Measurements from ENCODE around the gene LYRM4. TPM values are rescaled to one million over a fixed set of nuclear protein-coding genes. Genes with fewer than 3 reads are reported as not detected.

The LYRM4 gene
- total and polyA plus RNA-seq, 4 donors = 18.3 to 43.8 (median 39.3) TPM

DNA sequence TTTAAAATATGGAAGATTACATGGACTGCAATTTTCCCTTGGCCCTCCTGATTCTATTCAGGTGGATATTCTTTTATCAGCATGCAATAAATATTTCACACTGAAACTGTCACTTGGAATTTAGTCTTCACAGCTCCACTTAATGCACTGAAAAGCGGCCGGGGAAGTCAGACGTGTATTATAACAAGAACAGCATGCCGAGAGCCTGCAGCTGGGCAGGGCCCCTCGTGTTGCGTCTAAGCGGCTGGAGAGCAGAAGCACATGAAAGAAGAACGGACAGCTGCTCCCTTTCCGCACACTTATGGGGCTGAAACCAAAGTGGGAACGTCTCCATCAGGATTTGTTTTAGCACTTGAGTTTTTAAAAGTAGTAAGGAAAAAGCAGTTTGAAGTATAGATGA is 57.2 kb downstream of the LYRM4 start:
- peaks cover 20% of the 10 kb centered on the region for H3K4me1 ChIP-seq (ENCODE audit: control insufficient read depth, insufficient read depth, low read length)
- 51% methylated on average over 9 of the region's 10 CpGs for WGBS (ENCODE audit: insufficient coverage)
- H3K4me3 ChIP-seq (ENCODE audit: low read depth, low read length) = no peak overlapping the region
- no peak overlapping the region for H3K27ac ChIP-seq (ENCODE audit: low read depth, low read length)
- DNase-seq (ENCODE audit: low read depth in 4 of 6, low spot score in 6 of 6) = peak in 2 of 6 donors; percentile 59 to 61
- no peaks in the 10 kb centered on the region for H3K9me3 ChIP-seq (ENCODE audit: control insufficient read depth, insufficient read depth, low read length)
- H3K27me3 ChIP-seq (ENCODE audit: control insufficient read depth, insufficient read depth, low read length) = no peaks in the 10 kb centered on the region
- H3K36me3 ChIP-seq (ENCODE audit: control insufficient read depth, insufficient read depth, low read length) = no peaks in the 10 kb centered on the region

DNA sequence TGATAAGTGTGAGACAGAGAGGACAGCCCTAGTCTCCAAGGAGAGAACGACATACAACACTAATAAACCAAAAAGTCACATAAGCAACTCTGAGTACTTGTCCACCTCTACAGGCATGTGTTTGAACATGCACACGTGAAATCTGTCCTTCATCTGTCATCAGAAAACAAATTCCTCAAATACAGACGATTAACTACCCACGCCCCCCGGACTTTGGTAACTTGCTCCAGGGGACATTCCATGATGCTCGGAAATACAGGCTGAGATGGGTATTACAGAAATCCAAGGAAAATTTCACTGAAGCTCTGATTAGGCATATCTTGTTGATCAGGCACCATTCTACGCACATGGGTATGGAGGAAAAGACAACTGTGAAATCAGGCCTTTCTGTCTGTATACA is 57.8 kb downstream of the LYRM4 start:
- Histone ChIP-seq H3K4me1 (ENCODE audit: control insufficient read depth, insufficient read depth, low read length) (peaks cover 20% of the 10 kb centered on the region), H3K27ac (ENCODE audit: low read depth, low read length) (no peak overlapping the region), H3K27me3 (ENCODE audit: control insufficient read depth, insufficient read depth, low read length) (no peaks in the 10 kb centered on the region), H3K4me3 (ENCODE audit: low read depth, low read length) (no peak overlapping the region), H3K9me3 (ENCODE audit: control insufficient read depth, insufficient read depth, low read length) (no peaks in the 10 kb centered on the region), H3K36me3 (ENCODE audit: control insufficient read depth, insufficient read depth, low read length) (no peaks in the 10 kb centered on the region)
- WGBS (ENCODE audit: insufficient coverage) = 93% methylated on average over 2 of the region's 7 CpGs
- DNase-seq (ENCODE audit: low read depth in 4 of 6, low spot score in 6 of 6) = no peak

DNA sequence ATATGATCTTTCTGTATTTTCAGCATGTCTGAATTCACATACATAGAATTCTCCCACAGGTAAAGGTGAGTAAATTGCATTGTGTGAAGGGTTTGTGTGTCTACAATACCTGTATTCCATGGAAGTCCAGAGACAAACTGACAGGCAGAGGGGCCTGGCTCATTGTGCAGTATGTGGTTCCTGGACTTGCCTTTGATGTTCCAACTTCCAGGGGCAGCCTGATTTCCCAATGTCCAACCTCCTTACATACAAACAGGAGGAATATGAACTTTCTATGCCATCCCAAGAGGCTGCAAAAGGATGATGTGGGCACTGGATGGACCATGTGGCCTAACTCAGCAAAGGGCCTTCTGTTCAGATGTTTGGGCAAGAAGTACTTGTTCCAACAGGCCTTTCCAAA is 58.5 kb downstream of the LYRM4 start:
- Histone ChIP-seq H3K27me3 (ENCODE audit: control insufficient read depth, insufficient read depth, low read length) (no peaks in the 10 kb centered on the region), H3K36me3 (ENCODE audit: control insufficient read depth, insufficient read depth, low read length) (no peaks in the 10 kb centered on the region), H3K27ac (ENCODE audit: low read depth, low read length) (no peak overlapping the region), H3K9me3 (ENCODE audit: control insufficient read depth, insufficient read depth, low read length) (no peaks in the 10 kb centered on the region), H3K4me1 (ENCODE audit: control insufficient read depth, insufficient read depth, low read length) (peaks cover 20% of the 10 kb centered on the region), H3K4me3 (ENCODE audit: low read depth, low read length) (no peak overlapping the region)
- no peak for DNase-seq (ENCODE audit: low read depth in 4 of 6, low spot score in 6 of 6)

DNA sequence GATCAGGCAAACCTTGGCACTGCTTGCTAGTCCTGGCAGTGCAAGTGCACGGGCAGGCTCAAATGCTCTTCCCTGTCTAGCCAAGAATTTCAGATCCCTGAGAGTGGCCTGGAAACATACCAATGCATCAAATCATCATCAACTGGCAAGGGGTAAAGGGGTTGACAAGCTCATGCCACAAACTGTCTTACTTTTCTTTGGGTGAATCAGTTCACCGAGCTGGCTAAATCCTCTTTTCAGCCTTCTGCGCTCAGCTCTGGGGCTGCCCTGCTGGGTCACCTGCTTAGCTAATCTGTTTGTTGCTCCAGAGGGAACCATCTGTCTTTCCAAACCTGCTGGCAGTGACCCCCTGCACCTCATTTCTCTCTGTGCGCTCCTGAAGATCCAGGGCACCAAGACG is 59.5 kb downstream of the LYRM4 start:
- H3K36me3 ChIP-seq (ENCODE audit: control insufficient read depth, insufficient read depth, low read length) = no peaks in the 10 kb centered on the region
- WGBS (ENCODE audit: insufficient coverage) = 75% methylated on average over 4 of the region's 5 CpGs
- DNase-seq (ENCODE audit: low read depth in 4 of 6, low spot score in 6 of 6) = peak in 1 of 6 donors; percentile 35
- no peaks in the 10 kb centered on the region for H3K9me3 ChIP-seq (ENCODE audit: control insufficient read depth, insufficient read depth, low read length)
- H3K27me3 ChIP-seq (ENCODE audit: control insufficient read depth, insufficient read depth, low read length) = no peaks in the 10 kb centered on the region
- peaks cover 20% of the 10 kb centered on the region for H3K4me1 ChIP-seq (ENCODE audit: control insufficient read depth, insufficient read depth, low read length)
- H3K4me3 ChIP-seq (ENCODE audit: low read depth, low read length) = no peak overlapping the region
- H3K27ac ChIP-seq (ENCODE audit: low read depth, low read length) = no peak overlapping the region

DNA sequence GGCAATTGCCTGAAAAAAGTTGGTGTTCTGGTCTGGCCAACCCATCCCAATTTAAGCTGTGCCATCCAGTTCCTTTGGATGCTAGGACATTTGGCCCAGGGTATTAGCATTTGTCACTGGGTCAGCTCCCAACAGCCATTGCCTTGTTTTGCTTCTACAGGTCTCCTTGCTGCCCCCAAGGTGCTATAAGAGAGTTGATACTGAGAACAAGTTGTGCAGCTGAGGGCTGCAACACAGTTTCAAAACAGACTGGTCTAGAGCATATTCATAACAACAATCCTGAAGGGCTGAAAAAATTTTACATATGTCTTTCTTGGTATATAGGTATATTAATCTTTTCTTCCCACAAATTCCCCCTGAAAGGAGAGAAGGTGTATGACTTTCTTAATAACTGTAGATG is 61.0 kb downstream of the LYRM4 start:
- H3K4me1 ChIP-seq (ENCODE audit: control insufficient read depth, insufficient read depth, low read length) = peaks cover 6% of the 10 kb centered on the region
- no peak overlapping the region for H3K27ac ChIP-seq (ENCODE audit: low read depth, low read length)
- no peak for DNase-seq (ENCODE audit: low read depth in 4 of 6, low spot score in 6 of 6)
- H3K4me3 ChIP-seq (ENCODE audit: low read depth, low read length) = no peak overlapping the region
- no peaks in the 10 kb centered on the region for H3K9me3 ChIP-seq (ENCODE audit: control insufficient read depth, insufficient read depth, low read length)
- no peaks in the 10 kb centered on the region for H3K27me3 ChIP-seq (ENCODE audit: control insufficient read depth, insufficient read depth, low read length)
- no peaks in the 10 kb centered on the region for H3K36me3 ChIP-seq (ENCODE audit: control insufficient read depth, insufficient read depth, low read length)

DNA sequence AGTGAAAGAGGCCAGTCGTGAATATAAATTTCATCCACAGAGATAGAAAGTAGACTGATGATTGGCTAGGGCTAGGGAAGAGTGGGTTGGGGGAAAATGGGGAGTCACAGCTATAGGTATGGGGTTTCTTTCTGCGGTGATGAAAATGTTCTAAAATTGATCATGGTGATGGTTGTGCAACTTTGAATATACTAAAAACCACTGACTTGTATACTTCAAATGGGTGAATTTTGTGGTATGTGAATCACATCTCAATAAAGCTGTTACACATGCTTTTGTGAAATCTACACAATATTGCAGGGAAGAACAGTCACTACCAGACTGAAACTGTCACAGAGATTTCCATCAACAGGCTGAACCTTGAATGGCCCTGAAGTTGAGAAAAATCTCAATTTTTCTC is 61.5 kb downstream of the LYRM4 start:
- H3K4me3 ChIP-seq (ENCODE audit: low read depth, low read length) = no peak overlapping the region
- no peaks in the 10 kb centered on the region for H3K9me3 ChIP-seq (ENCODE audit: control insufficient read depth, insufficient read depth, low read length)
- H3K36me3 ChIP-seq (ENCODE audit: control insufficient read depth, insufficient read depth, low read length) = no peaks in the 10 kb centered on the region
- peaks cover 6% of the 10 kb centered on the region for H3K4me1 ChIP-seq (ENCODE audit: control insufficient read depth, insufficient read depth, low read length)
- DNase-seq (ENCODE audit: low read depth in 4 of 6, low spot score in 6 of 6) = no peak
- no peak overlapping the region for H3K27ac ChIP-seq (ENCODE audit: low read depth, low read length)
- no peaks in the 10 kb centered on the region for H3K27me3 ChIP-seq (ENCODE audit: control insufficient read depth, insufficient read depth, low read length)
- WGBS (ENCODE audit: insufficient coverage) = 90% methylated on average over 2 of the region's 2 CpGs

DNA sequence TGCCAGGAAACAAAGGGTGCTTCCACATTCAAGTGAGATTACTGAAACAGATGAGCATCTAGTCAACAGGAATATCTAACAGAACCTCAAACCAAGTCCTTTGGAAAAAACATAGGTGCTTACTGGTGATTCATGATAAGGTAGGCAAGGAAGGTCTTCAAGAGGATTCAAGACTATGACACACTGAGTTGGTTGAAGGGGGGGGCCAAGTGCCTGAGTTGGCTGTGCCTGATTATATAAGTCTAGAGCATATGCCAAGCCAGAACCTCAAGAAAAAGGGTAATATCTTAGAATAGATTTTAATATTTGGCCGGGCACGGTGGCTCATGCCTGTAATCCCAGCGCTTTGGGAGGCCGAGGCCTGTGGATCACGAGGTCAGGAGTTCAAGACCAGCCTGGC is 63.7 kb downstream of the LYRM4 start:
- no peaks in the 10 kb centered on the region for H3K27me3 ChIP-seq (ENCODE audit: control insufficient read depth, insufficient read depth, low read length)
- WGBS (ENCODE audit: insufficient coverage) = 97% methylated on average over 5 of the region's 5 CpGs
- H3K9me3 ChIP-seq (ENCODE audit: control insufficient read depth, insufficient read depth, low read length) = no peaks in the 10 kb centered on the region
- H3K4me3 ChIP-seq (ENCODE audit: low read depth, low read length) = no peak overlapping the region
- H3K27ac ChIP-seq (ENCODE audit: low read depth, low read length) = no peak overlapping the region
- peaks cover 6% of the 10 kb centered on the region for H3K4me1 ChIP-seq (ENCODE audit: control insufficient read depth, insufficient read depth, low read length)
- no peak for DNase-seq (ENCODE audit: low read depth in 4 of 6, low spot score in 6 of 6)
- no peaks in the 10 kb centered on the region for H3K36me3 ChIP-seq (ENCODE audit: control insufficient read depth, insufficient read depth, low read length)

DNA sequence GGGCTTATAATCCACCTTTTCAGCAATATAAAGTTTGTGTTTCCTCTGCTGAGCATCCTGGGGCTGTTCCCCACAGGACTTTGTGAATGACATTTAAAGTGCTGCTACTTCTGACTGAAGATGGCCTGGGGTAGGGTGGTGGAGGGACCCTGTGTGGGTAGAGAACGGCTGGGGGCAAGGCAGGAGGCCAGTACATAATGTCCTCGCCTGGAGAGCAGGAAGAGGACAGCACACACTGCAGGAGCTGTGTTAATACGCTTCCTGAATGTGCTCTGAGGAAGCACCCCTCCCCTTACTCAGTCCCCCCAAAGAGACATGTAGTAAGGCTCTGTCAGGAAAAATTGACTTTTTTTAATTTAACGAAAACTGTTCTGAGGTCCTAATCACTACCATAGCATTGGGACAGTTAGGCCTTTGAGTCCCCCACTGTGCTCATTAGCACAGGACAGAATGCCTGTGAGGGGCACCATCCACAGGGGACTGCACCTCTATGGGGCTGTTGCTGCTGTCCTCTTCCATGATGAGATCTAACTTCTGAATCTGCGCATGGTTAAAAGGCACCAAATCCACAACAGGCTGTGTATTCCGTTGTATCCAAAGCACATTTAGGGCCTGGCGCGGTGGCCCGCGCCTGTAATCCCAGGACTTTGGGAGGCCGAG is 68.5 kb downstream of the LYRM4 start:
- DNase-seq (ENCODE audit: low read depth in 4 of 6, low spot score in 6 of 6) = no peak
- Histone ChIP-seq H3K9me3 (ENCODE audit: control insufficient read depth, insufficient read depth, low read length) (no peaks in the 10 kb centered on the region), H3K4me1 (ENCODE audit: control insufficient read depth, insufficient read depth, low read length) (no peaks in the 10 kb centered on the region), H3K27me3 (ENCODE audit: control insufficient read depth, insufficient read depth, low read length) (no peaks in the 10 kb centered on the region), H3K4me3 (ENCODE audit: low read depth, low read length) (no peak overlapping the region), H3K36me3 (ENCODE audit: control insufficient read depth, insufficient read depth, low read length) (no peaks in the 10 kb centered on the region), H3K27ac (ENCODE audit: low read depth, low read length) (no peak overlapping the region)
- 87% methylated on average over 8 of the region's 11 CpGs for WGBS (ENCODE audit: insufficient coverage)

DNA sequence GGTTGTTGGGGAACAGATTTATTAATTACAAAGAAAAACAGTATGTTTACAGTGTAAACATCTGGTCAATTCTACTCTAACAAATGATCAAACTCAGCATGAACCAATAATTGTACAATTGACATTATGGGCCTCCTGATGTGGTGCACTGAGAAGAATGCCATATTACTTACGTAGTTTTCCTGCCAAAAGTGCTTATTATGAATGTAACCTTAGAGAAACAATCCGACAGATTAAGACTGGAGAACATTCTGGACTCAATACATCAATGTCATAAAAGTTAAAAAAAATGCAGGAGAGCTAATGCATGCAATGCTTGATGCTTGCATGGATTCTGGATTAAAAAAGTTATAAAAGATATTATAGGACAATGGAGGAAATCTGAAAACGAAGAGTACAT is 69.0 kb downstream of the LYRM4 start:
- H3K27me3 ChIP-seq (ENCODE audit: control insufficient read depth, insufficient read depth, low read length) = no peaks in the 10 kb centered on the region
- no peaks in the 10 kb centered on the region for H3K36me3 ChIP-seq (ENCODE audit: control insufficient read depth, insufficient read depth, low read length)
- no peak overlapping the region for H3K27ac ChIP-seq (ENCODE audit: low read depth, low read length)
- no CpG with 5 or more reads among the region's 3 CpGs for WGBS (ENCODE audit: insufficient coverage)
- H3K4me3 ChIP-seq (ENCODE audit: low read depth, low read length) = no peak overlapping the region
- no peaks in the 10 kb centered on the region for H3K4me1 ChIP-seq (ENCODE audit: control insufficient read depth, insufficient read depth, low read length)
- DNase-seq (ENCODE audit: low read depth in 4 of 6, low spot score in 6 of 6) = no peak
- no peaks in the 10 kb centered on the region for H3K9me3 ChIP-seq (ENCODE audit: control insufficient read depth, insufficient read depth, low read length)

DNA sequence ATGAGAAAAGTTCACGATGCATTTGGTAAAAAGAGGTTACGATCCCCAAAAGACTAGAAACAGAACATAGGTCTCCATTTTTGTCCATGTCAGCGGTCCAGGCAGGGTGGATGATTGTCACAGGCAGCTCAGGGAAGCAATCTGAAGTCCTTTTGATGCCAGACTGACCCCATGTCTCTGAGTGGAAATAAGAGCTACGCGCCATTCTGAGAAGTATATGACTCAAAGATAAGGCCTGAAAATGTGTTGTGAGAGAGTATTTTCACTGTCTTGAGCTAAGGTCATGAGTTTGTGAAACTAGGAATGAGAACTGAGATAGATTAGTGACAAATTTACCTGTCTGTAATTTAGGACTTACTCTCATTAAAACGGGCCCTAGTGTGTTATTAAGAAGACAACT is 69.5 kb downstream of the LYRM4 start:
- H3K9me3 ChIP-seq (ENCODE audit: control insufficient read depth, insufficient read depth, low read length) = no peaks in the 10 kb centered on the region
- no peak overlapping the region for H3K4me3 ChIP-seq (ENCODE audit: low read depth, low read length)
- no peak for DNase-seq (ENCODE audit: low read depth in 4 of 6, low spot score in 6 of 6)
- no peaks in the 10 kb centered on the region for H3K27me3 ChIP-seq (ENCODE audit: control insufficient read depth, insufficient read depth, low read length)
- H3K36me3 ChIP-seq (ENCODE audit: control insufficient read depth, insufficient read depth, low read length) = no peaks in the 10 kb centered on the region
- no peak overlapping the region for H3K27ac ChIP-seq (ENCODE audit: low read depth, low read length)
- WGBS (ENCODE audit: insufficient coverage) = 100% methylated on average over 5 of the region's 6 CpGs
- no peaks in the 10 kb centered on the region for H3K4me1 ChIP-seq (ENCODE audit: control insufficient read depth, insufficient read depth, low read length)
